ENCODE measurements around the gene PRKCE.

DNA sequence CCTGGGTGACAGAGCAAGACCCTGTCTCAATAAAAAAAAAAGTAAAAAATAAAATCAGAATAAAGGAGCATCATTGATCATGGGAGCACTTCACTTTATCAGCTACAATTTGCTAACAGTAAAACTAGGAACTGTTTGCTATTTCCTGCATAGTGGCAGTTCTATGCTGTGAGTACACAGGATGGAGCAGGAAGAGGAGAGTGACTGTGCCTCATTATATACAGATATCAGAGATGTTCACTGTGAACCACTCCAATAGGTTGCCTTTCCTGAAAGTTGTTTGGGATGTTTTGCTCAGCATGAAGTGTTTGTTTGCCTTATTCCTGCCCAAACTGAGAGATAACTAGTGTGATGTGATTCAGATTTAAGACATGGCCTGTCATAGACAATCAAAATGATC is 494.4 kb downstream of the PRKCE start:
- TF ChIP-seq, protein P1, sequence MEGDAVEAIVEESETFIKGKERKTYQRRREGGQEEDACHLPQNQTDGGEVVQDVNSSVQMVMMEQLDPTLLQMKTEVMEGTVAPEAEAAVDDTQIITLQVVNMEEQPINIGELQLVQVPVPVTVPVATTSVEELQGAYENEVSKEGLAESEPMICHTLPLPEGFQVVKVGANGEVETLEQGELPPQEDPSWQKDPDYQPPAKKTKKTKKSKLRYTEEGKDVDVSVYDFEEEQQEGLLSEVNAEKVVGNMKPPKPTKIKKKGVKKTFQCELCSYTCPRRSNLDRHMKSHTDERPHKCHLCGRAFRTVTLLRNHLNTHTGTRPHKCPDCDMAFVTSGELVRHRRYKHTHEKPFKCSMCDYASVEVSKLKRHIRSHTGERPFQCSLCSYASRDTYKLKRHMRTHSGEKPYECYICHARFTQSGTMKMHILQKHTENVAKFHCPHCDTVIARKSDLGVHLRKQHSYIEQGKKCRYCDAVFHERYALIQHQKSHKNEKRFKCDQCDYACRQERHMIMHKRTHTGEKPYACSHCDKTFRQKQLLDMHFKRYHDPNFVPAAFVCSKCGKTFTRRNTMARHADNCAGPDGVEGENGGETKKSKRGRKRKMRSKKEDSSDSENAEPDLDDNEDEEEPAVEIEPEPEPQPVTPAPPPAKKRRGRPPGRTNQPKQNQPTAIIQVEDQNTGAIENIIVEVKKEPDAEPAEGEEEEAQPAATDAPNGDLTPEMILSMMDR (IDR thresholded peaks at IDR 0.05) = no peak
- no peak for TF ChIP-seq YY1 (IDR thresholded peaks at IDR 0.05; ENCODE audit: low read depth)
- TF ChIP-seq TAF1 (IDR thresholded peaks at IDR 0.05; ENCODE audit: borderline replicate concordance, low read depth, low read length) = no peak
- no peak for TF ChIP-seq SIN3A (IDR thresholded peaks at IDR 0.05; ENCODE audit: borderline replicate concordance, low read depth, low read length)
- no peak for TF ChIP-seq FOXJ3 (CRISPR knock-in tag; IDR thresholded peaks at IDR 0.05)
- TF ChIP-seq SMC3 (IDR thresholded peaks at IDR 0.05; ENCODE audit: low read depth, low read length) = no peak
- TF ChIP-seq EP300 (IDR thresholded peaks at IDR 0.05; ENCODE audit: borderline replicate concordance in 1 of 2, low read depth in 1 of 2, low read length in 1 of 2) = no peak
- TF ChIP-seq TCF12 (IDR thresholded peaks at IDR 0.05) = no peak
- TF ChIP-seq, protein P2, sequence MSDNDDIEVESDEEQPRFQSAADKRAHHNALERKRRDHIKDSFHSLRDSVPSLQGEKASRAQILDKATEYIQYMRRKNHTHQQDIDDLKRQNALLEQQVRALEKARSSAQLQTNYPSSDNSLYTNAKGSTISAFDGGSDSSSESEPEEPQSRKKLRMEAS (IDR thresholded peaks at IDR 0.05; ENCODE audit: low read depth) = no peak
- no peak for TF ChIP-seq GABPA (IDR thresholded peaks at IDR 0.05; ENCODE audit: low read depth)
- TF ChIP-seq RFX5 (IDR thresholded peaks at IDR 0.05; ENCODE audit: low read length) = no peak
- TF ChIP-seq POLR2AphosphoS5 (IDR thresholded peaks at IDR 0.05; ENCODE audit: low read depth, low read length) = no peak
- no peak for TF ChIP-seq RAD21 (IDR thresholded peaks at IDR 0.05; ENCODE audit: low read length)
- no peak for TF ChIP-seq MXI1 (IDR thresholded peaks at IDR 0.05; ENCODE audit: low read depth, low read length)

Measured in SK-N-SH (cell line).